HL-60/S4 (cell line): Measurements from ENCODE around the gene TIMP2.

Experiments
- in situ Hi-C: fragments of 300-500 bp; cut with MboI; formaldehyde crosslinking; loops from 2 replicates; pipeline ENCODE4 v1.14.3; 2022; ENCODE audit warnings: low sequenced_read_pairs

TIMP2 gene

GRCh38 chr17:78873519-78874340 lies 51.5 kb downstream of the TIMP2 start:
- in situ Hi-C loops: no loop called here

- in situ Hi-C loops: no loop called here
Observed at GRCh38 chr17:78872486-78872885, 52.7 kb downstream of the TIMP2 start.

- in situ Hi-C loops: no loop called here
Observed at GRCh38 chr17:78870621-78871020, 54.6 kb downstream of the TIMP2 start.

GRCh38 chr17:78868391-78868790 lies 56.8 kb downstream of the TIMP2 start:
- in situ Hi-C loops: loop anchor here (5.0 kb wide), 1 partner anchor 99 kb away; no protein-coding TSS in a partner anchor

- in situ Hi-C loops: loop anchor here (5.0 kb wide), 1 partner anchor 100 kb away; no protein-coding TSS in a partner anchor
Observed at GRCh38 chr17:78867046-78867445, 58.1 kb downstream of the TIMP2 start.

- in situ Hi-C loops: loop anchor here (5.0 kb wide), 1 partner anchor 101 kb away; no protein-coding TSS in a partner anchor
Observed at GRCh38 chr17:78865682-78866390, 59.4 kb downstream of the TIMP2 start.

- in situ Hi-C loops: no loop called here
Observed at GRCh38 chr17:78864117-78864516, 61.1 kb downstream of the TIMP2 start.

- in situ Hi-C loops: no loop called here
Observed at GRCh38 chr17:78862073-78863023, 62.8 kb downstream of the TIMP2 start.

GRCh38 chr17:78861229-78861628 lies 64.0 kb downstream of the TIMP2 start:
- in situ Hi-C loops: no loop called here

- in situ Hi-C loops: no loop called here
Observed at GRCh38 chr17:78859051-78859450, 66.1 kb downstream of the TIMP2 start.

- in situ Hi-C loops: no loop called here
Observed at GRCh38 chr17:78857266-78857665, 67.9 kb downstream of the TIMP2 start.

GRCh38 chr17:78855561-78856165 lies 69.5 kb downstream of the TIMP2 start:
- in situ Hi-C loops: no loop called here

GRCh38 chr17:78854508-78854907 lies 70.7 kb downstream of the TIMP2 start:
- in situ Hi-C loops: no loop called here

- in situ Hi-C loops: no loop called here
Observed at GRCh38 chr17:78853926-78854394, 71.2 kb downstream of the TIMP2 start.

- in situ Hi-C loops: no loop called here
Observed at GRCh38 chr17:78852709-78853121, 72.5 kb downstream of the TIMP2 start.

GRCh38 chr17:78849026-78849425 lies 76.2 kb downstream of the TIMP2 start:
- in situ Hi-C loops: no loop called here

- in situ Hi-C loops: no loop called here
Observed at GRCh38 chr17:78847052-78847451, 78.1 kb downstream of the TIMP2 start.

GRCh38 chr17:78844301-78845005 lies 80.7 kb downstream of the TIMP2 start:
- in situ Hi-C loops: no loop called here

GRCh38 chr17:78842881-78843565 lies 82.2 kb downstream of the TIMP2 start:
- in situ Hi-C loops: no loop called here
